SW480 (cell line): ENCODE results near the gene GRIK4.

ENCODE experiments used
- DNase-seq: peaks from one replicate; pipeline ENCODE4 v3.0.0-alpha.2; 2016; ENCODE audit warnings: low spot score

The GRIK4 gene

DNA sequence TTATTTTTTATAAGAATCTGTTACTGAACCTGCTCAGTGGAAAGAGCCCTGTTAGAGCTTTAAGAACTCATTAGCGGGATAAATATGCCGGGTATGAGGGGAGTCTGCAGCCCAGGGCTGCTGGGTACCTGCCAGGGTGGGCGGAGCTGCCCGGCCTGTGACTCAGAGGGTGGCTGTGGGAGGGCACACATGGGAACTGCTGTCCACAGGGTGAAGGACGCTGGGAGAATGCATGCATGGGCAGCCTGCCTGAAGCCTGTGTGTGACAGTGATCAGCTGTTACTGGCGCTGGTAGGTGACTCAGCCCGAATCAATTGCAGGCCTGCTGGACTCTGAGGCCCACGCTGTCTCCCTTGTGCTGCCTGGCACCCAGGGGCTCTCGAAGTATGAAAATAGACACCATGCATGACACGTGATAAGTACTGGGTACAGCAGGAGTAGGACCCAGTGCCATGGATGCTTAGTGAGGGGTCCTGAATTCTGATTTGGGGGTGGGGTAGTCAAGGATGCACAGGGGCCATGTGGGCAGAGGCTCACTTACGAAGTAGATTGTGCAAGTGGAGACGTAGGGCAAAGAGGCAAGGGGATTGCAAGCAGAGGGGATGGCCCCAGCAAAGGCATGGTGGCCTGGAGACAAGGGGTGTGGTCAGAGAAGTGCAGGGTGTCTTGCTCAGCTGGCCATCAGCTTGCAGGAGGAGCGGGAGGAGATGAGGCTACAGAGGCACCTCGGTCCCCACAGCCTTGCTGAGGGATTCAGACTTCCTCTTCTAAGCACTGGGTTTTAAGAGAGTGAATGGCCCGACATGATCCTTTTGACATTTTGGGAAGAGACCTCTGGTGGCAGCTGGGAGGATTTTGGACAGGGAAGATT is 36.5 kb downstream of the GRIK4 start:
- DNase-seq = peak; percentile 98

DNA sequence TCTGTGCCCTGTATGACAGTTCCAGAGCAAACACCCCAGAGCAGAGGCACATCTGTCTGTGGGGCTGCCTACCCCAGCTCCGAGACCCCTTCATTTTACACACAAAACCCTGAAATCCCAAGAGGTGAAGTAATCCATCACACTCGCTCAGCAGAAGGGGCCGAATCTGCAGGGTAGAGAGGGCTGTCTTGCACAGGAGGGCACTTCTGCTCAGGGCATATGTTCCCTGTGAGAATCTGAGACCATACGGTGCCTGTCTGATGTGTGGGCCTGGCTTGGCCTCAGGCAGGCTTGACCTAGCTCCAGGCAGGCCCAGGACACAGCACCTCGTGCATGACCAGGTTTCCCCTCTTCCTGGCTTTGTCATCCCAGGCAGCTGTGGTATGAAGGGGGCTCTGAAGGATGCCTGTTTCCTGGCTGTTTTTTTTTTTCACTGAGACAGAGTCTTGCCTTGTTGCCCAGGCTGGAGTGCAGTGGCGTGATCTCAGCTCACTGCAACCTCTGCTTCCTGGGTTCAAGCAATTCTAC is 37.2 kb downstream of the GRIK4 start:
- no peak for DNase-seq

DNA sequence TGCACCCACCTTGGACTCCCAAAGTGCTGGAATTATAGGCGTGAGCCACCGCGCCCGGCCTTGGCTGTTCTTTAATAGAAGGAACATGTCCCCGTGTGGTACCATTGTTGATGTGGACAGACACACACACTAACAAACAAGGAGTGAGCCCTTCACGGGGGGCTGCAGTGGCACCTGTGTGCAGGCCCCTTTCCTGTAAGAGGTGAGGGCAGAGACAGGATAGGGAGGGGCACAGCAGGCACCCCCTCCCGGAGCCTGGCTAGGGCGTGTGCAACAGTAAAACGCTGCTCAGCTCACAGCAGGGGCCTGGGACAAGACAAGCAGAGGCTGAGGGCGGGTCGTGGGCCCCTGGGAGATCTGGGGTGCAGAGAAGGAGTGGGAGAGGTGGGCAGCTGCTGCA is 37.8 kb downstream of the GRIK4 start:
- DNase-seq = no peak

DNA sequence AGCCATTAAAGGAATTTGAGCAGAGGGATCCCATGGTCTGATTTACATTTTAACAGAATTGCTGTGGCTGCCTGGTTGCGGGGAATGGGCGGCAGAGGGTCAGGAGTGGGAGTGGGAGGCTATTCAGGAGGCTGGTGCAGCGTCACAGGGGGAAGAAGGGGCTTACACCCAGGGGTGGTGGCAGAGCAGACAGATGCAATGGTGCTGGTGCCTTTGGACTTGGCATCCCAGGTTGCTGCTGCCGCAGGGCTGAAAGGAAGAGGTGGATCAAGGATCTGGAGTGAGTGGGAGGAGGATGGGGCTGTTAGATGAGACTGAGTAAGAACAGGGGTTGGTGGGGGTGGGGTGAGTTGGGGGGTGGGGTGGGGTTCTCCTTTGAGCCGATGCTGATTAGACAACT is 38.5 kb downstream of the GRIK4 start:
- no peak for DNase-seq

DNA sequence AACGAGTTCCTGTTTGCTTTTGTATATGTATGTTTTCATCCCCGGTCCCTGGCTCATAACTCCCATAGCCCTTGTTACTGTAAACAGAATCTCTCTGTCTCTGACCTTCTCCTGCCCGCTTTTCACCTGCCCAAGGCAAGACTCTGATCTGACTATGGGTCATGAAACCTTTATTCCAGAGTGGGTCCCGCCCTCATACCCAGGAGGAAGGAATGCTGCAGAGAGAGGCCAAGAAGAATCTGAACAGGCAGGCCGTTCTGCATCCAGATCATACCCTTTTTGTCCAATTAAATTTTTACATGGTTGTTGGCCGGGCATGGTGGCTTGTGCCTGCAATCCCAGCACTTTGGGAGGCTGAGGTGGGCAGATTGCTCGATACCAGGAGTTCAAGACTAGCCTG is 39.6 kb downstream of the GRIK4 start:
- no peak for DNase-seq

DNA sequence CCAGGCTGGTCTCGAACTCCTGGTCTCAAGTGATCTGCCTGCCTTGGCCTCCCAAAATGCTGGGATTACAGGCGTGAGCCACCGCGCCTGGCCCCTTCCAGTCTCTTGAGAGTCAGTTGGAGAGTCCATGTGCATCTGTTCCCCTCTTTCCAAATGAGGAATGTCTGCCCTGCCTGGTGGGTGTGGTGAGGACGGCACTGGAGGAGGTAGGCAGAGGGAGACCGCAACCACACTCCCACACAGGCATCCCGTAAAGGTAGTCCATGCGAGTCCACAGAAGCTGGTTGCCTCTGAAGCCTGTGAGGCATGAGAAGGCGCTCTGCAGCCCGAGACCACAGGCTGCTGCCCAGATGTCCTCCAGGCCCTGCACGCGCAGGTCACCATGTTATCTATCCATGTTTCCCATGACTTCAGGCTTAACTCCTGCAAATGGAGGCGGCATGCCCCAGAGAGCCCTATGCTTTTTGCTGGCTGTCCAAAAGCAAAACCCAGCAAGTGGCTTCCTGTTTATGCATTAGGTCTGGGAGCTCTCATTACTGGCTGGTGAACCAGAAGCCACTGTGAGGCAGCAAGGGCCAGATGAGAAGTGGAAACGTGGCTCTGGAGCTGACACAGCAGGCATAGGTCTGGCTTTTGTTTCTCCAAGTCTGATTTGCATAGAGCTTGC is 43.4 kb downstream of the GRIK4 start:
- DNase-seq = no peak

DNA sequence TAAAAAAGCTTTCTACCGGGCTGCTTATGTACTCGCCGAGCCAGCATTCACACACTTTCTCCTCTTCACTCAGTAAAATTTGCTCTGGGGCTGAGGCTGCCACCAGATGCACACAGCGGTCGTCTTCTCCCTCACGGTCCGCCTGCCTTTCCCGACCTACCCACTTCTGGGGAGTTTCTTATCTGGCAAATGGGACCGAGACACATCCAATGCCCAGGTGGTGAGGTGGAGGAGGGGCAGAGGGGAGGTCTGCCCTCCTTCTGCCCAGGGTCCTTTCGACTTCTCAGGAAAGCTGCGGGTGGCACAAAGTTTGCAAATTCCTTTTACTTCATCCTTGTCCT is 43.9 kb downstream of the GRIK4 start:
- DNase-seq = no peak

DNA sequence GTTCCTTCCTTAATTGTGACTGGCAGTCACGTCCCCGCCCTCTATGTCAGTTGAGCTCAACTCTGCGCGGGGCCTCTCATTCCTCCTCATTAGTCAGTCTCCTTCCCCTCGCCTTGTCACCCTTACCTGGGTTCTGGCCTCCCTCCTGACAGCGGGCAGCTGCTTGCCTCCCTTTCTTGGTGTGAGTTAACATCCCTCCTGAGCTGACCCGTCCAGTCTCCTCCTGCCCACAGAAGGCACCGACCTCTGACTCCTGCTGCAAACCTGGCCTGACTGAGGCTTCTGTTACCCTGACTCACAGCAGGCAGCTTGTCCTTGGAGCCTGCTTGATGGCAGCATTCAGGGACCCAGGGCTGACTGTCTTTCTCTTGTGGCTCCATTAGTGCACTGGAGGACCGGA is 45.2 kb downstream of the GRIK4 start:
- DNase-seq = no peak

DNA sequence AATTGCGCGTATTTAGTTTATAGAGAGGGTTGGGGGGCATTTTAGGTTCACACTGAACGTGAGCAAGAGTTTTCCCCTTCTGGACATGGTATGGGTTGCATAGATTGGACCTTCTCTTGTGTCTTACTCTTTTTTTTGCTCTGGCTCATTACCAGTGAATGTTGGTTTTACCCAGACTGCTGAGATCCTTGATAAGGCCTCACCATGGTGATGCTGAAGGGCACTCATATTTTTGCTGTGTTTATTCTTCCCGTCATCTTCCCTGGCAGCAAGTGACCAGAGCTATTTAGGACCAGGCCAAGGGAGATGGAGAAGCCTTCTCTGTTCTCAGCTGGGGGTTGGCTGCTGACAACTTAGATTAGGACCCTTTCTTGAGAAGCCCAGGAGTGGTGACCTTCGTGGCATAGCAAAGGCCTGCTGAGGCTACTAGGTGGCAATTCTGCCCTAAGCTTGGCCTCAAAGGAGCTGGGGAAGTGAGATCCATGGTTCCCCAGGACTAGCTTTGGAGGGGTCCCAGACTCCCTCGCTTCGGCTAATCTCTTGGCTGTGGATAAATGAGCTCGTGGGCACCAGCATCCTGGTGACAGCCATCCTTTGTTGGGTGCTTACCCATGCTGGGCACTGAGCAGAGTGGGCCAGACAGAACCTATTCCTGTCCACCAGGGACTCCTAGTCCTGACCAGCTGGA is 47.3 kb downstream of the GRIK4 start:
- DNase-seq = no peak

DNA sequence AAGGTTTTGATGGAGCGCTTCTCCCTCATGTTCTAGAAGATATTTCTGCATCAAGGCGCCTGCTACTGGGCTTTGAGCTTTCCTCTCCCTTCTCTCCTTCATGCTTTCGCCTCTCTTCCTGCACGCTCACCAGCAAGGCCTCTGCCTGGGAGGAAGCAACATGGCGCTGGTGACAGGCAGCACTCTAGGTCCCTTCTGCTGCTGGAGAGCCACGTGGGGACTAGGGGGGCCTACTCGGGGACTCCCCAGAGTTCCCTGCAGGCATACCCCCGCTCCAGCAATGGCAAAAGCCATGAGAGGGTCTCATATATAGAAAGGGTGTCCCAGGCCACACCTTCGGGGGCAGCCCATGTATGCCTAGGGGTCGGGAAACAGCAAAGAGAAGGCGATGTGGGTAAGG is 49.7 kb downstream of the GRIK4 start:
- no peak for DNase-seq

DNA sequence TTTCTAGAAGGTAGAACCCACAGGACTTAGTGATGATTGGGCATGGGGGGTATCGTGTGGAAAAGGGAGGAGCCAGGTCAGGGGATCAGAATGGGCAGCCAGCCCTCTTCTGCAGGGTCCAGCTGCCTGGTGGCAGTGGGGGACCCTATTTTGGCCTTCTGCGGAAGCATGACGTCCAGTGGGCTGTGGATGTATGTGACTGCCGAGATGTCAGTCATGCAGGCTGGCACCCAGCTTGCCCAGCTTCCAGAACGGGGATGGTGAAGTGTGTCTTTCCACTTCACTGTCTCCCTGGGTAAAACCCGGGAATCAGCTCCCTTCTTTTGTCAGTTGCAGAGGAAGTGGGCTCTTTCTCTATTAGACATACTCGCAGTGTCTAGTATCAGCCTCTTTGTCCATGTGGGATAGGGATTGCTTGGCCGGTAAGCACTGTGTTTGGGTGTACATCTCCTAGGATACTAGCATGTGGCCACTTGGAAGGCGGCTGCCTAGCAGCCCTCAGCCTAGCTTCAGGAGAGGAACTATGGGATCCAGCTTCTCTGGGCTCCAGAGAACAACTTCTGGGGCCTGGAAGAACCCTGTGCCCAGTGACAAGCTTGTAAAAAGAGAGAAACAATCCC is 51.4 kb downstream of the GRIK4 start:
- no peak for DNase-seq

DNA sequence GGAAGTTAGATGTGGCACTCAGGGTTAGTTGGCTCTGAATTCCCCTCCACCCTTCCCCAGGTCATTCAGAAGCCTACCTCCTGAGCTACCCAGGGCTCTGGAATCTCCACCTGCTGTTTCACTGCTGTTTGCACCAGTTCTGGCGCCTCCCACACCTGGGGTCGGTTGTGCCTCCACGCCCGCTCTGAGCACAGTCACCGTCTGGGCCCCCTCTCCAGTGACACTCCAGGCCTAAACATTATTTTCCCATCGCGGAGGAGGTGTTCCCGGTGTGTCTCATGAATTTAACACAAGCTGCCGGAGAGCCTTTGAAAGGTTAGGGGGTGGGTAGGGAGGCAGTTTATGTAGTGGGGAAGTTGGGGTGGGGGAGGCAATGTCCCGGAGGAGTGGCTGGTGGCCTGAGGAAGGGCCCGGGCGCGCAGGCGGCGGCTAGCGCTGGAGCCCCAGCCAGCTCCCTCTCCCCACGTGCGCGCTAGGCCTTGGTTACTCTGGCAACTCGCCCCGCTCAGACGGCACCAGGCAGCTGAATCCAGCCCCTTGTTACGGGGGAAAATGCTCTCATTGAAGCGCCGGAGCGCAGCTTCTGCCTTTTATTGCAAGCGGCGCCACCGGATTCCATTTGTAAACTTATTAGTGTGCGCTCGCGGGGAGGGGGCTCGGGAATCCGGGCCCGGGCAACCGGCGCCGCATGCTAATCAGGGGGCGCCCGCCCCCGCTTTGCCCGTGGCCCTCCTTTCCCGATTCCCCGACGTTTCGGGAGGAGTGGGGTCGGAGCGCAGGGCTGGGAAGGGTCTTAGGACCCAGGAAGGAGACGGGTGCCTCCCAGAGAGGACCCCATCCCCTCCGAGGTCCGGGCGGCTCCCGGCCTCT is 52.4 kb downstream of the GRIK4 start:
- no peak for DNase-seq

DNA sequence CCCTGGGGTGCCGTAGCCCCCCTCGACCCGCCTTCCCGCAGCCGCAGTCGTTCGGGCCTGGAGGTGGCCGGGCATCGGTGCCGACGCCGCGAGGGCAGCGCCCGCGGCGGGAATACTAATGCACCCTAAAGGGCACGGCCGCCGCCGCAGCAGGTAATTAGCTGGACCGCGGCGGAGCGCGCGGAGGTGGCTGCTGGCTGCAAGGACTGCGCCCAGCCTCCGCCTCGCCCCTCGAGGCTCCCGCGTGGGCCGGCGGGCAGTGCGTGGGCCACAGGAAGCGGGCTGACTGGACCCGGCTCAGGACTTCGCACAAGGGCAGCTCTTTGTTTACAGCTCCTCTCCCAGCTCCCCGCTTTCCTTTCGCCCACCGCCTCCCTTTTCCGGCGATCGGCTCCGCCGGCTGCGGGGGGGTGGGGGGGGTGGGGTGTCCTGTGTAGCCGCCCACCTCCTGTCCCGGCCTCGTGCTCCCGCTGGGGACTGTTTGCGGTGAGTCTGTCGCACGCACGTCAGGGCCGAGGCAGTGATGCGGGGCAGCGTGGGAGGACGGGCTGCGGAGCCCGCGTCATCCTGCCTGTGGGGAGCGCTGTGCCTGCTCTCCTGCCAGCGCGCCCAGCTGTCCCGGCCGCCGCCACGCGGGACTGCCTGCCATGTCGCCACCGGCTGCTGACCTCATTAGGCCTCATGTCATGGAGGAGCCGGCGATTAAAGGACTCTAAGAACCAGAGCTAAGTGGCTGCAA is 53.2 kb downstream of the GRIK4 start:
- DNase-seq = peak; percentile 51

DNA sequence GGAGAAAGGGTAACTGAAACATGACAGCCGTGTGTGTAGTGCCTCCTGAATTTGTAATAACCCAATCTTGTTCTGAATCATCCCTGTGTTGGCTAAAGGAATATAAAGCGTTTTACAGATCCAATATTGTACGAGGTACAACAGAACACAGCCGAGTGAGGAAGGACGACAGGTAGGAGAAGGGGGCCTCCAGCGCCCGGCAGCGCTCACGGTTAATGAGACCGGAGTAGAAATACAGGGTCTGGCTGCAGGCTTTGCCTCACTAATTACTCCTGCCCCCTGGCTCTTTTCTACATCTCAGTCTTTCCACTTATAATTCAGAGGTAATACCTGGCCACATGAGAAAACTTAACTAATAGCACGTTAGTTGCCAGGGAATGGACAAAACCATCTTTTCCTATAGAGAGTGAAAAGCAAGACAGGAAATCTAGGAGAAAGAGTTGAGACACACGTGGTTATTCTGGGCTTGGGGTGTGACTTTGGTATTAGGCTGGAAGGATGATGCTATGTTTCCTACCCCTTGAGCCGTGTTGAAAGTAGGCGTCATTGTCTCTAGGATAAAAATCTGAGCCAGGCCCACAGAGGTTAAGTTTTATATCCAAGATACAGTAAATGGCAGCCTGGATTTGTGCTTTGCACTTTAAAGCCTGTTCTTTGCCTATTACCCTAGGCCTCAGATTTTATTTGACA is 54.1 kb downstream of the GRIK4 start:
- no peak for DNase-seq

DNA sequence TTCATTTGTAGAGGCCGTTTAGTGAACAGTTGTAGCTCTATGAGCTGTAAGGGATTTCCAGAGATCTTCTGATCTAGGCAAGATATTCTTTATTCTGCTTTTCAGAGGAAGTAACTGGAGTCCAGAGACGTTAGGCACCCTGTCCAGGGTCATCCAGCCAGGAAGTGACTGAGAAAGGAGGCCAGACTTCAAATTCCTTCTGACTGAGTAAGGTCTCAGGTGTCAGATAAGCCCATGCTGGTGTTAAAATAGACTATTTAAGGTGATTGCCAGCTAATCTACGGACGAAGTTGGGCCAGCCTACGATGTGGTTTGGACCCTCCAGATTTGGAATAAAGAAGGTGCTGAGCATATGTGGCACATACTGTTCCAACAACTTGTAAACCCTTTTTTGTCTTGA is 54.6 kb downstream of the GRIK4 start:
- peak; percentile 74 for DNase-seq

DNA sequence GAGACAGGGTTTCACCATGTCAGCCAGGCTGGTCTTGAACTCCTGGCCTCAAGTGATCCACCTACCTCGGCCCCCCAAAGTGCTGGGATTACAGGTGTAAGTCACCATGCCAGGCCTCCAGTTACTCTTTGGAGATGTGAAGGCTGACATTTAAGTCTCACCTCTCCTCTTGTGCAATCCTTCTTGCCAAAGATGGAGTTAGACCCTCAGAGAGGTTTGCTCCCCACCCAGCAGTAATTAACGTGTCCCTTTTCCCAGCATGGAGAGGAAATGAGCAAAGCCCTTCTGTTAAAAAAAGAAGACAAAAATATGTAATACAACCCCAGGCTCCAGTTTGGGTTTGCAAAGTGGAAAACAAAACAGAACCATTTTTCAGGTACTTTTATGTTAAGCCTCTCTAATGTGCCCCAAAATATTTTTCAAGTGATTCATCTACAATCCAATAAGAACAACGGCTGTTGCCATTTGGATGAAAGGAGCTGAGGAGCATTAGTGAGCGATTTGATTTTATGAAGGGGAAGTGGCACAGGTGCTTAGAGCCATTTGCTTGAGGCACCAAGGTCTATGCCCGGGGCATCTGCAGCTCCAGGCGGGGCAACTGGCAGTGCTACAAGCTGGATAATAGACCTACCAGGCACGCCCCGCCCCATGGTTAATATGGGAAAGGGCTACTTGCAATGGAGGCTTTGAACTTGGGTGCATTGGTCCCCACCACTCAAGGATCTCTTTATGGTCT is 57.2 kb downstream of the GRIK4 start:
- peak; percentile 61 for DNase-seq

DNA sequence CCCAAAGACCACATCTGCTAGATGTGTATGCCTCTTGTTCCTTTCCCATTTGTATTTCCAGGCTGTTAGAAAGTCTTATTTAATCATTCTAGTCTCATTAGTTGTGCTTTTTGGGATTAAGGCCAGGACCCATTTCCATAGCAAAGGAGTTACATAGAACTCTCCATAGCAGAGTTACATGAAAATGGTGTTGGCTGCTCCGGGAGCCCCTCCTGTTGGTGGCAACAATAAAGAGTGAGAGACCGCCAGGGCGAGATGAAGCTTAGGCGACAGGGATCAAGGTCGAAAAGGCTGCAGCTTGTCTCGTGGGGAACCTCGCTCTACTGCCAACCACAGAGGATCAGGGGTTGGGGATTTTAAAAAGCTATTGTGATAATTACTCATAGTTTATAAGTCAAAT is 58.3 kb downstream of the GRIK4 start:
- no peak for DNase-seq

DNA sequence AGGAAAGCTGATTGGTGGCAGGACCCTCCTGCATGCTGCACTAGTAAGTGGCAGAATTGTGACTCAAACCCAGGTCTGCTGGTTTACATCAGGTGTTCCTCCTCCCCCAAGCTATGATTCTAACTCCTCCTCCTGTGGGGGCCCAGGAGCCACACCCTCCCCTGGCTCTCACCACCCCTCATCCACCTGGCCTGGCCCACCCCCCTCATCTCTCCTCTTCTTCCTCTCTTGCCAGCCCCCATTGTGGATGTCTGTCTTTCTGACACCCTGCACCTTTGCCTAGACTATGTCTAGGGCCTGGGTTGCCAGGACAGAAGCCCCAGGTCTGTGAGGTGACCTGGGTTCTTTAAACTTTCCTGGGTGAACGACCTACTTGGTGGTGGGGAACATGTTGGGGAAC is 59.9 kb downstream of the GRIK4 start:
- DNase-seq = no peak

DNA sequence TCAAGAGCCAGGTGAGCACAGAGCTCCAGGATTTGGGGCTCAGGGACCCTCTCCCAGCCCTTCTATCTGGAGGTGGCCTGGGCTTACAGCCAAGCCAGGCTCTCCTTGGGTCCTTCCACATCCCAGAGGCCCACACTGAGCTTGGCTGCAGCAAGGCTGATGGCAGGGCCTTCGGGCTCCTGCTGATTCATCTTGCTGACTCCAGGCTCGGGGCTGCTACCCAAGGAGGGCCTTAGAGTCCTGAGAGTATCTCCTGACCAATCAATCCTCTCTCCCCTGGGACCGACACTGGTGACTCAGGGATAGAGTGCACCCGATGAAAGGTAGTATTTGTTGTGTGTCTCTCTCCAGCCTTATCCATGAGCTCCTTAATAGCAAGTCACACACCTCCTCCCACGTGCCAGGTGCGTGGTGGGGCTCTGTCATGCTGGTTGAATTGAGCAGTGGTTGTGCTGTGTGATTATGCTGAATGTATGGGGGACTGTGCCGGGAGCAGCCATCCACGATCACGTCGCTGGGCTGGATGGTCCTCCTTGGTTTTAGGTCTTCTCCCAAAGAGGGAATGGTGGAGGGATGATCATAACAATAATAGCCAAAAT is 62.3 kb downstream of the GRIK4 start:
- no peak for DNase-seq
